Stimulated activated CD4-positive, alpha-beta T cell treated with anti-CD3 and anti-CD28 coated beads, Interleukin-1b, Interleukin-23, amount 100 ng/mL, for 4 hours (primary cell): ENCODE measurements around the gene SMARCA2.

Experiments
- DNase-seq, 2 donors: peaks; one replicate each; pipeline ENCODE4 v3.0.0-alpha.2; 2020; ENCODE audit warnings: low read depth in 2 of 2

SMARCA2 gene

GRCh38 chr9:2170722-2171121 is 155.6 kb downstream of the SMARCA2 start:
- no peak for DNase-seq

DNA sequence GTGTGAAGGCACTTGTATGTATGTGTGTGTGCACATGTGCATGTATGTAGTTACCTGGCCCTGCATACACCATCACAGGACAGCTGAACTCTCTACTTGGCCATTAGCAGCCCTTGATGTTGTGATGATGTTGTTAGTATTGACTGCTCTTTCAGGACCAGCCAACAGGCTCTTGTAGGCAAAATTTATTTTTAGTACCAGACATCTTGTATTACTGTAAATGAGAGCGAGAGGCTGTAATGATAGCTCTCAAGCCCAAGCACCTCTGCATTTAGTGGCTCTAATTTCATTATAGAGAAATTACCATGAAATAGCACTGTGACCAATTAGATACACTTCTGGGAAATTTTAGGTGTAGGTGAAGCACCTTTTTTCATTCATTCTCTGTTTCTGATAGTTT is 158.0 kb downstream of the SMARCA2 start:
- no peak for DNase-seq

- DNase-seq, result no peak
These were observed 158.7 kb downstream of the SMARCA2 start for GRCh38 chr9:2173861-2174260.

- no peak for DNase-seq
These were observed 159.2 kb downstream of the SMARCA2 start for GRCh38 chr9:2174306-2174705.

GRCh38 chr9:2174911-2175310 is 159.8 kb downstream of the SMARCA2 start:
- no peak for DNase-seq

GRCh38 chr9:2177121-2177520 is 162.0 kb downstream of the SMARCA2 start:
- no peak for DNase-seq

GRCh38 chr9:2178034-2178734 is 163.0 kb downstream of the SMARCA2 start:
- no peak for DNase-seq

DNA sequence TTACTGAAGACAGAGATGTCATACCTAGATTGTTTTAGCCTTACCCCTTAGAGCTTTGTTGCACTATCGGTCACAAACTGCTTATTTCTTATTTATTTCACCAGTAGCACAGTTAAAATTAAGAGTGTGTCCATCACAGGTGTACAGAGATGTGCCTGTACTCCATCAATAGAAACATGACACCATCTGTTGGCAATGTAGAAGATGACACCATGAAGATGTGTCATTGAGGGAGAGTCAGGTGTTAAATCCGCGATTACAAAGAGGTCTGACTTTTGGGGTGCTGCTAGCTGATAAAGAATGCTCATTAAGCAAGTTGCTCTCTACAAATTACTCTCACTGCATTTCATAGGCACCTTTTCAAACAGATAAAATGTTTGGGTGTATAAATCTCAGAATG is 164.4 kb downstream of the SMARCA2 start:
- DNase-seq, result no peak

DNA sequence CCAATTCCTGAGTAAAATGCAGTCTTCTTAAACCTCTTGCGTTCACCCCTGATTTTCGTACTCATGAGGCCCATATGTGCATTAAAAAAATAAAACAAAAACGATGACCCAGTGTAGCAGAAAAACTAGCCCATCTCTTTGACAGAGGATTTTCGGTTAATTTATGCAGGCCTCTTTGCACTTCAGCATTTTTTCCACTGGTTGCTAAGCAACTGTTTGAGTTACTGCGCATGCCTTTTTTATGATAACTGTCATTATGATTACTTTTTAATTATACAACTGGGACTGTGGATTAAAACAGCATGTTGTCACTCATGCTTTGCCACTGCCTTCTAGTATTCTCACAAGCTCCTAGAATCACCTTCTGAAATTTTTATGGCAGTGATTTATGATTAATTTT is 165.0 kb downstream of the SMARCA2 start:
- no peak for DNase-seq

GRCh38 chr9:2180704-2181103 is 165.6 kb downstream of the SMARCA2 start:
- DNase-seq, result no peak

DNA sequence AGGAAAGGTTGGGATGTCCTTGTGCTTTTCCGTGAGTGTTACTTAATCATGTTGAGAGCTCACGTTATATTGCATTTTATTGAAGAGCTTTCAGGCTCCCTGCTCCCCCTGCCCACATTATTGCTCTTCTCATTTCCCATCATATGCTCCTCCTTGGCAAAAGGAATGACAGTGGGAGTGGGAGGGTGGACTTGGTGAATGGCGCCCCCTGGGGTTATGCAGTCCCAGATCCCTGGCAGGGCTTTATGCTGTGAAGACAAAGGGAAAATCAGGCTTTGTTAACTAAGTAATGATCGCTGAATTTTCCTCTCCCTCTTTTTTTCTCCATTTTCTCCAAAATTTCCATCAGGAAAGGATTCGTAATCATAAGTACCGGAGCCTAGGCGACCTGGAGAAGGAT is 166.6 kb downstream of the SMARCA2 start:
- DNase-seq, result peak in 1 of 2 donors; percentile 11

DNA sequence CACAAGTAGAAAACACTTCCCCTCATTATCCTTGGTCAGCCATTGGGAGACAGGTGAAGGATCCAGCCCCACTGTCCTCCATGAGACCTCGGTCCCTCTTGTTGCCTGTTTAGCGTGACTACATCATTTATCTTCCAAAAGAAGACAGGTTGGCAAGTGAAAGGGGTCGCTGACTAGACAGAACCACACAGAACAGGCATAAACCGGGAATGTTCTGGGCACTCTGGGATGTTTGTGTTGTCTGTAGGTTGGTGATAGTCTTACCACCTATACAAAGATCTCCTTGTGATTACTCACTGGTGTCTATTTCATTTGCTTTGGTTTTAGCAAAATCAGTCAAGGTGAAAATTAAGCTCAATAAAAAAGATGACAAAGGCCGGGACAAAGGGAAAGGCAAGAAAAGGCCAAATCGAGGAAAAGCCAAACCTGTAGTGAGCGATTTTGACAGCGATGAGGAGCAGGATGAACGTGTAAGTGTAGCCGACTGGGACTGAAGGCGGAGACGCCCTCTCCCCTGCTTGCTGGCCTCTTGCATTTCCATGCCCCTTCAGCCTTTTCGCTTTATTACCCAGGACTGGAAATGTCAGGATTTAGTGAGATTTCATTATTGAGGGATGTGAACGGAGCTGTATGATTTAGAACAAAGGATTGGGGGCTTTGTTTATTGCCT is 175.9 kb downstream of the SMARCA2 start:
- no peak for DNase-seq

GRCh38 chr9:2191609-2191972 is 176.4 kb downstream of the SMARCA2 start:
- no peak for DNase-seq

DNA sequence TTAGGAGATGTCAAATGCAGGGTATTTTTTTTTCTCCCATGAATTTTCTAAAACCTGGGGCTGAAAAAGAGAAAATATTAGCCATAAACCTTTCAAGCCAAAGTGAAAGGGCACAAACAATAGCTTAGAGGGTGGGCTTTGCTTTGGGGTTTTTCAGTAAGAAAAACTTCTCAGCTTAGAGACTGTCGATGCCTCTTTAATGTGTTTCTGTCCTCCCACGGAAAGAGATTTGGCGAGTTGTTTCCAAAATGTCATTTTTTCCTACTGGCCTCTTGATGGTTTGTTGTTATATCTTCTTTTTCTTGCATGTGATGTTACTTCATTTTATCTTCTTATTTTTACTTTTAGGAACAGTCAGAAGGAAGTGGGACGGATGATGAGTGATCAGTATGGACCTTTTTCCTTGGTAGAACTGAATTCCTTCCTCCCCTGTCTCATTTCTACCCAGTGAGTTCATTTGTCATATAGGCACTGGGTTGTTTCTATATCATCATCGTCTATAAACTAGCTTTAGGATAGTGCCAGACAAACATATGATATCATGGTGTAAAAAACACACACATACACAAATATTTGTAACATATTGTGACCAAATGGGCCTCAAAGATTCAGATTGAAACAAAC is 177.3 kb downstream of the SMARCA2 start:
- DNase-seq, result no peak

DNA sequence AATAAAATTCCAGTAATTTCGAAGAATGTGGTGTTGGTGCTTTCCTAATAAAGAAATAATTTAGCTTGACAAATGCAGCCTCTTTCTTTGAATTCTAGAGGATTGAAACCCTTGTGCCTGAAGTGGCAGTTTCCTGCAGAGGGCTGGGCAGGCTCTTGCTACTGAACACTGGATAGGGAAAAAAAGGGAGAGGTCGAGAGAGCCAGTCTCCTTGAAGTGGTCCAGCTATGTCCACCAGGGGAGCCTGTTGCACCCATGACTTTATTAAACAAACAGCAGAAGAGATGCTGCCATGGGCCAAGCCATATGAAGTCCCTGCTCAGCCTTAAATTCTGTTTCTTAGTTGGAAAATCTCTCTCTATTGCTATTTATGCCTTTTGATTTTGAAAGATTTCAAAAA is 178.4 kb downstream of the SMARCA2 start:
- DNase-seq, result no peak

DNA sequence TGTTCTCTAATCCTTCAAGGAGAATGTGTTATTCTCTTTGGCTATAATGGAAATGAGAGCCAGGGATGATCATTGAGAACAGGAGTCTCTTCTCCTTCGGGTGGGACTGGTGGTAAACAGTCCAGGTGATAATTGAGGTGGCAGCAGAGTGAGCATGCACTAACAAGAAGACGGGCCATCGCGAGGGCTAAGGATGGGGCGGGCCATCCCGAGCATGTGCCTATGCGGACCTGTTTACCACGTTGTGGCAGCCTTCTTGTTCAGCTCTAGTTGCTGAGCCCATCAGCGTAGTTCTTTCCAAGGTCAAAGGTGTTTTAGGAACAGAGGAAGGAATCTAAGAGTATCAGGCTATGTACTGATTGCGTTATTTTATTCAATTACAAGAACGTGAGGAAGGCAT is 180.1 kb downstream of the SMARCA2 start:
- DNase-seq, result no peak

- no peak for DNase-seq
These were observed 181.6 kb downstream of the SMARCA2 start for GRCh38 chr9:2196757-2197156.

- DNase-seq, result no peak
These were observed 183.9 kb downstream of the SMARCA2 start for GRCh38 chr9:2198956-2199635.

DNA sequence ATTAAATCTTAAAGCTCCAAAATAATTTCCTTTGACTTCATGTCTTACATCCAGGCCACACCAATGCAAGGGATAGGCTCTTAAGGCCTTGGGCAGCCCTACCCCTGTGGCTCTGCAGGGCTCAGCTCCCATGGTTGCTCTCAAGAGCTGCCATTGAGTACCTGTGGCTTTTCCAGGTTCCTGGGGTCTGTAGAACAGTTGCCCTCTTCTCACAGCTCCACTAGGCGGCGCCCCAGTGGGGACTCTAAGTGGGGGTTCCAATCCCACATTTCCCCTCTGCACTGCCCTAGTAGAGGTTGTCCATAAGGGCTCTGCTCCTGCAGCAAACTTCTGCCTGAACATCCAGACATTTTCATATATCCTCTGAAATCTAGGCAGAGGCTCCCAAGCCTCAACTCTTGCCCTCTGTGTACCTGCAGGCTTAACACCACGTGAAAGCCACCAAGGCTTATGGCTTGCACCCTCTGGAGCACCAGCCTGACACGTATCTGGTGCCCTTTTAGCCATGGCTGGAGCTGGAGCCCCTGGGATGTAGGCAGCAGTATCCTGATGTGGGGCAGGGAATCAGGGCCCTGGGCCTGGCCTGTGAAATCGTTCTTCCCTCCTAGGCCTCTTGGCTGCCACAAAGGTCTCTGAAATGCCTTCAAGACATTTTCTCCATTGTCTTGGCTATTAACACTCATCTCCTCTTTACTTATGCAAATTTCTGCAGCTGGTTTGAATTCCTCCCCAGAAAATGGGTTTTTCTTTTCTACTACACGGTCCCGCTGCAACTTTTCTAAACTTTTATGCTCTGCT is 185.1 kb downstream of the SMARCA2 start:
- DNase-seq, result no peak

GRCh38 chr9:2208465-2208864 is 193.3 kb downstream of the SMARCA2 start:
- DNase-seq, result no peak

DNA sequence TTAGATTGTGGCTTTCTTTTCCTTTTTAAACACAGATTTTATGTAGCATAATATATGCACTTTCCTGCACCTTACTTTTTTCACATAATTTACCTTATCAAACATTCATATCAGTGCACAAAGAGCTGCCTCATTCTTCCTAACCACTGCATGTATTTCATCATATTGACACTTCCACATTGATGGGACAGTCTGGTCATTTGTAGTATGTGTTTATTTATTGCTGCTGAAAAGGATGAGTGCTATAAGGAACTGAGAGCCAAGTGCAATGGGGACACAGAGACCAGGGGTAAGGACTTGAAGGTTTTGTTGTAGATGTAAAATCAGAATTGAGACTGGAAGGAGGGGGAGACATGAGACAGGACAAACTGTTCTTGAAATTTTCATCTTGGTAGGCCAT is 193.8 kb downstream of the SMARCA2 start:
- no peak for DNase-seq

DNA sequence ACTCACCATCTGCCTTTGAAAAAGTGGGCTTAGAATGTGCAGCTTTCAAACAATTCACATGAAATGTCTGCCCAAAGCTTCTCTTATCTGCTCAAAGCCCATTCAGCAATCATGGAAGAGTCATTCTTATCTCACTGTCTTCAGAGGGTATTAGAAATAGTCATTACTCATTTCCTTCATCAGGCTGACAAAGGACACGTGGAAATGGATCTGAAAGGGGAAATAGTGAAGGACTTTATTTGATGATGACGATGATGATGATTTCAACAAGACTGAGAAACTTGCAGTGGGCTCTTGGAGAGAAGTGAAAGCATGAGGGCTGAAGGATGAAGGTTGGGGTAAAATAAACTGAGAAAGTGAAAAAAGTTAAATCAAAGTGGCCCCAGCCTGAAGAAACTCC is 194.3 kb downstream of the SMARCA2 start:
- no peak for DNase-seq
